ENCODE measurements around the gene STARD7. TPM values are rescaled to one million over a fixed set of nuclear protein-coding genes. Genes with fewer than 3 reads are reported as not detected.

The STARD7 gene
- total and polyA plus RNA-seq, 10 of the 15 experiments (the other 5 are each of a cell fraction or from before 2014, with no cell fraction given) = 85.4 to 237 (median 153) TPM

- peaks cover 12% of the 10 kb centered on the region for H3K4me1 ChIP-seq (ENCODE audit: control insufficient read depth, insufficient read depth, low read length)
- no peak overlapping the region for H2AFZ ChIP-seq (ENCODE audit: control insufficient read depth, low read depth, low read length)
- ChIA-PET CTCF (interaction anchor here (1.1 to 14.4 kb wide), 3 partner anchors 21 to 73 kb away, joined by 3 to 535 read pairs (median 3); partner anchors contain the start of gene STARD7), POLR2A (interaction anchor here (0.6 kb wide), 1 partner anchor 39 kb away, joined by 3 read pairs; no protein-coding TSS in a partner anchor), SMC1A (ENCODE audit: uncharacterized antibody, unreplicated experiment) (interaction anchor here (14.4 kb wide), 1 partner anchor 37 kb away, joined by 338 read pairs; no protein-coding TSS in a partner anchor), RAD21 (ENCODE audit: unreplicated experiment) (interaction anchor here (18.1 kb wide), 1 partner anchor 40 kb away, joined by 463 read pairs; no protein-coding TSS in a partner anchor)
- no peaks in the 10 kb centered on the region for H4K20me1 ChIP-seq (ENCODE audit: control insufficient read depth, insufficient read depth)
- no peaks in the 10 kb centered on the region for H3K79me2 ChIP-seq (ENCODE audit: control insufficient read depth, insufficient read depth, low read length)
- no peak overlapping the region for H3K27ac ChIP-seq (ENCODE audit: control insufficient read depth, insufficient read depth)
- WGBS (ENCODE audit: insufficient coverage, insufficient replicate concordance, low lambda C conversion rate, missing lambda C conversion rate) = 69% methylated on average over 5 of the region's 5 CpGs
- FAIRE-seq (no peak), DNase-seq (ENCODE audit: low read depth, low spot score) (no peak), ATAC-seq (no peak)
- no TSS peak for BruUV-seq (replicated peaks)
- no peaks in the 10 kb centered on the region for H3K36me3 ChIP-seq (ENCODE audit: control insufficient read depth in 2 of 2, insufficient read depth in 2 of 2, low read length in 1 of 2)
- H3K4me2 ChIP-seq (ENCODE audit: control insufficient read depth, insufficient read depth) = no peak overlapping the region
- in situ Hi-C loops (cut with MboI) (no loop called here), intact Hi-C loops (cut with micrococcal nuclease; ENCODE audit: unreplicated experiment) (no loop called here)
- no peak overlapping the region for H3K9ac ChIP-seq (ENCODE audit: control insufficient read depth, insufficient read depth, low read length)
- TF ChIP-seq POLR2A (IDR thresholded peaks at IDR 0.05; ENCODE audit: low read depth, low read length) (0 out of 2 replicates have a peak, but pooled peaks have one; percentile 49), POLR2AphosphoS5 (IDR thresholded peaks at IDR 0.05; ENCODE audit: low read length) (peak; percentile 58), E2F4 (IDR thresholded peaks at IDR 0.05; ENCODE audit: low read depth, low read length) (no peak)
- no peaks in the 10 kb centered on the region for H3K9me3 ChIP-seq (replicated peaks; ENCODE audit: control insufficient read depth, insufficient read depth, low read length)
- no peak overlapping the region for H3K4me3 ChIP-seq
- no peaks in the 10 kb centered on the region; a peak in 1 of 4 replicates for H3K27me3 ChIP-seq (replicated peaks in 1 of 2; ENCODE audit: control insufficient read depth in 2 of 2, insufficient read depth in 2 of 2, low read length in 1 of 2)
Observed at GRCh38 chr2:96135621-96136020, 73.0 kb downstream of the STARD7 start.

GRCh38 chr2:96135171-96135570 lies 73.5 kb downstream of the STARD7 start:
- Histone ChIP-seq H3K4me3 (no peak overlapping the region), H3K4me1 (ENCODE audit: control insufficient read depth, insufficient read depth, low read length) (peaks cover 16% of the 10 kb centered on the region), H3K27ac (ENCODE audit: control insufficient read depth, insufficient read depth) (no peak overlapping the region), H3K27me3 (replicated peaks in 1 of 2; ENCODE audit: control insufficient read depth in 2 of 2, insufficient read depth in 2 of 2, low read length in 1 of 2) (no peaks in the 10 kb centered on the region; a peak in 1 of 4 replicates), H3K79me2 (ENCODE audit: control insufficient read depth, insufficient read depth, low read length) (no peaks in the 10 kb centered on the region), H3K4me2 (ENCODE audit: control insufficient read depth, insufficient read depth) (no peak overlapping the region), H2AFZ (ENCODE audit: control insufficient read depth, low read depth, low read length) (no peak overlapping the region), H3K36me3 (ENCODE audit: control insufficient read depth in 2 of 2, insufficient read depth in 2 of 2, low read length in 1 of 2) (no peaks in the 10 kb centered on the region), H4K20me1 (ENCODE audit: control insufficient read depth, insufficient read depth) (no peaks in the 10 kb centered on the region), H3K9me3 (replicated peaks; ENCODE audit: control insufficient read depth, insufficient read depth, low read length) (no peaks in the 10 kb centered on the region), H3K9ac (ENCODE audit: control insufficient read depth, insufficient read depth, low read length) (no peak overlapping the region)
- ChIA-PET CTCF (interaction anchor here (14.4 kb wide), 1 partner anchor 36 kb away, joined by 535 read pairs; no protein-coding TSS in a partner anchor), POLR2A (interaction anchor here (0.6 kb wide), 1 partner anchor 40 kb away, joined by 3 read pairs; no protein-coding TSS in a partner anchor), RAD21 (ENCODE audit: unreplicated experiment) (interaction anchor here (18.1 kb wide), 1 partner anchor 40 kb away, joined by 463 read pairs; no protein-coding TSS in a partner anchor), SMC1A (ENCODE audit: uncharacterized antibody, unreplicated experiment) (interaction anchor here (14.4 kb wide), 1 partner anchor 38 kb away, joined by 338 read pairs; no protein-coding TSS in a partner anchor)
- DNase-seq (ENCODE audit: low read depth, low spot score) (no peak), FAIRE-seq (no peak), ATAC-seq (no peak)
- no peak for TF ChIP-seq POLR2AphosphoS5 (IDR thresholded peaks at IDR 0.05; ENCODE audit: low read length)
- TF ChIP-seq POLR2AphosphoS2 (IDR thresholded peaks at IDR 0.05; ENCODE audit: low read depth, low read length) = no peak
- no peak for TF ChIP-seq IKZF2 (IDR thresholded peaks at IDR 0.05)
- no peak for TF ChIP-seq STAT1 (conservative IDR thresholded peaks at IDR 0.05)
- TF ChIP-seq ZBTB4 (CRISPR knock-in tag; IDR thresholded peaks at IDR 0.05) = no peak
- TF ChIP-seq CTCF (IDR thresholded peaks at IDR 0.05 in 2 of 3, conservative IDR thresholded peaks at IDR 0.05 in 1 of 3; ENCODE audit: control insufficient read depth in 2 of 3, extremely low read depth in 1 of 3, insufficient read depth in 1 of 3, low read depth in 3 of 3, low read length in 3 of 3) = no peak
- no peak for TF ChIP-seq STAT3 (IDR thresholded peaks at IDR 0.05; ENCODE audit: low read depth, low read length)
- TF ChIP-seq POLR2A (IDR thresholded peaks at IDR 0.05; ENCODE audit: low read depth, low read length) = peak; percentile 42; the same call in 1 of the 2 replicates
- no peak for TF ChIP-seq CHD2 (IDR thresholded peaks at IDR 0.05; ENCODE audit: borderline replicate concordance, low read depth, low read length)
- intact Hi-C loops (cut with micrococcal nuclease; ENCODE audit: unreplicated experiment) = no loop called here
- no TSS peak for BruUV-seq (replicated peaks)
- in situ Hi-C loops (cut with MboI) = no loop called here
- 73% methylated on average over 9 of the region's 9 CpGs for WGBS (ENCODE audit: insufficient coverage, insufficient replicate concordance, low lambda C conversion rate, missing lambda C conversion rate)

Data from GM12878 (cell line).